GM21360 (cell line): ENCODE data around the gene AKAP8L.
"Not testable (repeated sequence)": the region's sequence is repeated elsewhere in the genome, so short reads cannot be mapped to it uniquely, and the experiment has no call there.

Experiments used
- ATAC-seq: cut with Tn5 transposase; IDR thresholded peaks from one replicate; pipeline ENCODE4 v1.9.1; 2021; ENCODE audit warnings: mild to moderate bottlenecking, moderate library complexity; ENCODE audit not compliant: unreplicated experiment

AKAP8L gene

GRCh38 chr19:15363791-15364190, 55.0 kb downstream of the AKAP8L start:
- ATAC-seq: not testable (repeated sequence)

GRCh38 chr19:15363048-15363447, 55.7 kb downstream of the AKAP8L start:
- not testable (repeated sequence) for ATAC-seq

GRCh38 chr19:15360015-15360414, 58.8 kb downstream of the AKAP8L start:
- ATAC-seq: not testable (repeated sequence)

GRCh38 chr19:15358918-15359317, 59.9 kb downstream of the AKAP8L start:
- ATAC-seq: no peak

GRCh38 chr19:15357906-15358305, 60.9 kb downstream of the AKAP8L start:
- no peak for ATAC-seq

- no peak for ATAC-seq
These were observed 64.1 kb downstream of the AKAP8L start for GRCh38 chr19:15354566-15355296.

- ATAC-seq: no peak
These were observed 64.9 kb downstream of the AKAP8L start for GRCh38 chr19:15353908-15354307.

GRCh38 chr19:15352535-15352934, 66.3 kb downstream of the AKAP8L start:
- not testable (repeated sequence) for ATAC-seq

- not testable (repeated sequence) for ATAC-seq
These were observed 77.5 kb downstream of the AKAP8L start for GRCh38 chr19:15341328-15341727.

- ATAC-seq: no peak
These were observed 78.7 kb downstream of the AKAP8L start for GRCh38 chr19:15340086-15340485.

- no peak for ATAC-seq
These were observed 81.6 kb downstream of the AKAP8L start for GRCh38 chr19:15337202-15337601.

GRCh38 chr19:15335992-15336391, 82.8 kb downstream of the AKAP8L start:
- not testable (repeated sequence) for ATAC-seq

- ATAC-seq: peak; percentile 41
These were observed 86.3 kb downstream of the AKAP8L start, which contains the start of gene BRD4 for GRCh38 chr19:15332311-15332996. Gene BRD4, minus strand, starts transcription at chr19:15332539. Its CDS starts 59,440 bp downstream, at chr19:15273099.

- ATAC-seq: peak; percentile 30
These were observed 87.1 kb downstream of the AKAP8L start for GRCh38 chr19:15331419-15332310.

- no peak for ATAC-seq
These were observed 87.9 kb downstream of the AKAP8L start for GRCh38 chr19:15330801-15331418.
